GM19099 (cell line): ENCODE data around the gene EIF3I.

Experiments
- POLR2A ChIP-seq: IDR thresholded peaks from 3 replicates; pipeline ENCODE4 v1.6.1; 2011; ENCODE audit warnings: low read depth; ENCODE audit not compliant: insufficient read length; ENCODE audit errors: extremely low read depth

Gene EIF3I

DNA sequence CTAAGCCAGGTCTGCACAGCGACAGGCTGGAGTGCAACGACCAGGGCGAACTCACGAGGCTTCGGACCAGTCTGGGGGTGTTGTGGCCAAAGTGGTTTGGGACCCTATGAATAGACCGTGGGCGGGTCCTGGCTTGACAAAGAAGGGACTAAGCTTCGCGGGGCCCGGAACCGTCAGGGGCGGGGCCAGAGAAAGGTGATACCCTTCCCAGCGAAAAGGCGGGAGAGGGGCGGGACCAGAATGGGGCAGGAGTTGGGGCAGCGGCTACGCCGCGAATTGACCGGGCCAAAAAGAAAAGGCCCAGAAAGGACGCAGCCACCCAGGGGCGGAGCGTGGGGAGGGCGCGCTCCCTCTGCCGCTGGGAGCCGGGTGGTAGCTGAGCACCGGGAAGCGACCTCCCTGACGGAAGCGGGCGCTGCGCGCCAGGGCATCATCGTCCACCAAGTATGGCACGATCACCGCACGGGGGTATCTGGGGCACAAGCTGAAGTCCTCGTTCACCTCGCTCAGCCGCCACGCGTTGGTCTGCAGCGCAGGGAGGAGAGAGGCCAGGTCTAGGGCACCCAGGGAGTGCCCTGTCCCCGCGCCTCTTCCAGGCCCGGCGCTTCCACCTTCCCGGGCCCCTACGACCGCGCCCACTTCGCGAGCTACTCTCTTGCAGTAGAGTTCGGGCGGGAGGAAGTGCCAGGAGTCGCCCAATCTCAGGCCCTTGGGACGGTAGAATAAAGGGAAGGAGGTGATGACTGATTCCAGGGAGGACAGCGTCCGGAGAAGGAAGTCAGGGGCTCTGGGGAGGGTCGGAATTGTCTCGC is 18.1 kb downstream of the EIF3I start:
- peak; percentile 37 for TF ChIP-seq POLR2A

DNA sequence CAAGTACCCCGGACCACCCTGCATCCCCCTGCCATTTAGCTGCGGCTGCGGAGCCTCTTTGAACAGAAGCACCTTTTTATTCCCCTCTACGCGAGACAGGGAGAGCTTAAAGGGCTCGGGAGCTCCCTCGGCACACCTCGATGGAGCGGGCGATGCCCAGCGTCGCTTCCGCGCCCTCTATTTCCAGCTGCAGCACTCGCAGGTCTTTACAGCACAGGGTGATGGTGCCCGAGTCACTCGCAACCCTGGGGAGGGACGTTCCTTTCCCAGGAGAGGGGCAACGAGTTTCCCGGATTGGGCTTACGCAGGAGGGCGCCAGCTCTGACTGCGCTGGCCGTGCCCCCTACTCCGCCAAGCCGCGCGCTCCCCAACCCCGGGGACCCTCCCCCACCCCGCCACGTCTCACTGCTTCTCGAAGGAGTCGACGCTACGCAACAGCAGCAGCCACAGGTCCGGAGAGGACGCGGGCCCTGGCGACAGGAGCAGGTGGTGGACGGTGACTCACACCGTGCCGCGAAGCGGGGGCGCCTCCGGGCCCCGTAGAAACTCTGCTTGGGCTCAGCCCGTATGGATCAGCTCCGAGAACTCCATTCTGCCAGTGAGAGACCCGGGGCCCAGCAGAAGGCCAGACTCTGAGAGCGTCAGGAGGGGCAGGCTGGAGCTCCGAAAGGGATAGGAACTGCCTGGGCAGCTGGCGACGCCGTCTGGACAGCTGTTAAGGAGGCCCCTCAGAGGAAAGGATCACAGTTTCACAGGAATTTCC is 19.0 kb downstream of the EIF3I start:
- TF ChIP-seq POLR2A = peak; percentile 39

DNA sequence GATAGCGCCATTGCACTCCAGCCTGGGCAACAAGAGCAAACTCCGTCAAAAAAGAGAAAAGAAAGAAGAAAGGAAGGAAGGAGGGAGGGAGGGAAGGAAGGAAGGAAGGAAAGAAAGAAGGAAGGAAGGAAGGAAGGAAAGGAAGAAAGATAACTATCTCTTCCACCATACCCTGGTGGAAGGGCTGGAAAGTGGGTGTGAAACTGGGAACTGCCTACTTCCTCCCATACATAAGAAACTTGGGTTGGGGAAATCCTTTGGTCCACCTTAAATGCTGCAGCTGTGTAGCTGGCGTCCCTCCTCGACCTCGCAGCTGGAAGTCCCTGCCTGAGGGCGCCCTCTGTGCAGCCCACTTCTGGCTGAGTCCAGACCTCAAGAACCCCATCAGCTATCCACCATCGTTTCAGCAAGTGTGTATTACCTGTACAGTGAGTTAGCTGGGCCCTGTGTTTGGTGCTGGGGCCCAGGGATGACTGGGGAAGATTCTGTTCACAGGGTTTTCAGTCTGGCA is 20.2 kb downstream of the EIF3I start:
- TF ChIP-seq POLR2A = no peak

DNA sequence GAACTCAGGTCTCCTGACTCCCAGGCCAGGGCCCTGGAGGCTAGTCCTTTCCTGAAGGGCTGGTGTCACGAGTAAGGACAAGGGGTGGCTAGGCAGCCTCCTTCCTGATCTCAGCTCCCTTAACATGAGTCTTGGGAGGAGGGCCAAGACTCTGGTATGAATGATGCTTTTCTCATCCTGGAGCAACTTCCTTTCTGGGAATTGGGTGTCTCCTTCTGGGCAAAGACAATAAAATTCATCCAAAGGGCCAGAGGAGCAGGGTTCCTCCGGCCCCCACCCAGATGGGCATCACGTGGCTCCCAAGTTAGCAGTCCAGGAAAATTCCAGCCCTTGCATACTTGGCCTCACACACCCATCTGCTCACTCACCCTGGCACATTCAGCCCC is 24.7 kb downstream of the EIF3I start, which contains the start of gene FAM167B:
Gene FAM167B, plus strand, starts transcription at position 335 of the 386 bp plus-strand sequence. CDS start 200 bp downstream, outside the sequence.
- no peak for TF ChIP-seq POLR2A

DNA sequence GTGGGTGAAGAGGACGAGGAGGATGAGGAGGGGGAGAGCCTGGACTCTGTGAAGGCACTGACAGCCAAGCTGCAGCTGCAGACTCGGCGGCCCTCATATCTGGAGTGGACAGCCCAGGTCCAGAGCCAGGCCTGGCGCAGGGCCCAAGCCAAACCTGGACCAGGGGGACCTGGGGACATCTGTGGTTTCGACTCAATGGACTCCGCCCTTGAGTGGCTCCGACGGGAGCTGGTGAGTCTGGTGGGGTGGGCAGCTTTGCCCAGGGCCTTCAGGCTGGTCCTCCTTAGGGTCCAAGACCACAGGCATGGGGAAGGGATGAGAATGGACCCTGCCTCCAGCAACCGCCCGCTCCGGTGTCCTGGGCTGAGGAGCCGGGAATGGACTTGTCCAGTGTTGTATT is 25.2 kb downstream of the EIF3I start:
- TF ChIP-seq POLR2A = no peak

GRCh38 chr1:32247983-32248889 is 26.0 kb downstream of the EIF3I start:
- peak; percentile 30 for TF ChIP-seq POLR2A

GRCh38 chr1:32249831-32250525 is 27.8 kb downstream of the EIF3I start:
- peak; percentile 68 for TF ChIP-seq POLR2A

- TF ChIP-seq POLR2A = peak; percentile 75
Observed at GRCh38 chr1:32250893-32251716, 28.9 kb downstream of the EIF3I start, which contains the start of gene LCK. TSS of gene LCK (plus strand) at chr1:32251265. CDS start at chr1:32274330, 23,065 bp downstream.

DNA sequence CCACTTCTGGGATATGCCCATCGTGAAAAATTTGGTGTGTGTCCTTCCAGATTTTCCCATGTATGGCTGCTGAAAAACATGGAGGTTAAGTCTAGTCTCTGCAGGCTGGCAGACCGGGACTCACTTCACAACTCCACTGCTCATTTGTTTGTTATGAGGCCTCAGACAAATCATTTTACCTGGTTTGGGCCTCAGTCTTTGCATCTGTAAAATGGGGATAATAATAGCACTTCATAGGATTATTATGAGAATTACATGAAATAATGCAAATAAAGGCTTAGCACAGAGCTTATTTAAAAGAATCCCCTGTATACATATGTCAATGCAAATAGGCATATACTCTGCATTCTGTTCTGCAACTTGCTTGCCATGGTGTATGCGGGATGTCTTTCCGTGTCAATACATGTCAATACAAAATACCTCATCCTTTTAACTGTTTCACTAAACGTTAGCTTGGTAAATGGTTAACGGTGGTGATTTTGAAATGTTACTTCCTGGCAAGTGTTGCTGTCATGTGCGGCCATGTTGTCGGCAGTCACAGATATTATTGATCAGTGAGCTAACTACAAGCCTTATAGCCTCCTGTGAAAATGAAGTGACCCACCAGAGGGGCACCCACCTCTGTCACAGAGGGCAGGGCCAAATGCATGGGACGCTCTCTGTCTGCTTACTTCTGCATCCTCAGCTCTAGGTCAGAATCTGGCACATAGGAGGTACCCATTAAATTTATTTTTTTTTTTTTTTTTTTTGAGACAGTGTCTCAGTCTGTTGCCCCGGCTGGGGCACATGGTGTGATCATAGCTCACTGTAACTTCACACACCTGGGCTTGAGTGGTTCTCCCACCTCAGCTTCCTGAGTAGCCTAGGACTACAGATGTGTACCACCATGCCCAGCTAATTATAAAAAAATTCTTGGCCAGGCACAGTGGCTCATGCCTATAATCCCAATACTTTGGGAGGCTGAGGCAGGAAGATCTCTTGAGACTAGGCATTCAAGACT is 33.2 kb downstream of the EIF3I start:
- peak; percentile 33 for TF ChIP-seq POLR2A

- no peak for TF ChIP-seq POLR2A
Observed at GRCh38 chr1:32256473-32257226, 34.4 kb downstream of the EIF3I start.

- no peak for TF ChIP-seq POLR2A
Observed at GRCh38 chr1:32257227-32257508, 35.0 kb downstream of the EIF3I start.

GRCh38 chr1:32263744-32264143 is 41.5 kb downstream of the EIF3I start:
- TF ChIP-seq POLR2A = no peak

- TF ChIP-seq POLR2A = no peak
Observed at GRCh38 chr1:32265846-32266245, 43.6 kb downstream of the EIF3I start.
